SK-N-MC (cell line): Measurements from ENCODE around the gene UBAP1.

Experiments used
- EZH2 ChIP-seq: fragments of 200-600 bp; sonication (generic); IDR thresholded peaks from one replicate; pipeline ENCODE4 v1.6.1; 2017; ENCODE audit warnings: antibody characterized with exemption
- FOXP2 ChIP-seq: optimal IDR thresholded peaks from 2 replicates; pipeline ENCODE3; 2011; ENCODE audit warnings: mild to moderate bottlenecking, moderate library complexity; ENCODE audit not compliant: insufficient read depth; ENCODE audit errors: extremely low read length, control extremely low read depth
- POLR2AphosphoS5 ChIP-seq: IDR thresholded peaks from 2 replicates; pipeline ENCODE4 v1.6.1; 2012; ENCODE audit warnings: mild to moderate bottlenecking, low read depth, low read length, borderline replicate concordance

GRCh38 chr9:34256104-34256503 lies 77.3 kb downstream of the UBAP1 start:
- no peak for TF ChIP-seq EZH2
- no peak for TF ChIP-seq POLR2AphosphoS5
- no peak for TF ChIP-seq FOXP2
